WTC11 (cell line): Measurements from ENCODE around the gene ANKRD28. TPM values are rescaled to one million over a fixed set of nuclear protein-coding genes. Genes with fewer than 3 reads are reported as not detected.

ENCODE experiments used
- ATAC-seq: fragments of 200-7000 bp; cut with Tn5 transposase; 2 replicates; pipeline ENCODE4 v1.10.0; 2021; ENCODE audit warnings: mild to moderate bottlenecking, moderate library complexity
- CTCF ChIA-PET: fragments of 300-600 bp; sonication (Branson Sonifier 250); formaldehyde crosslinking; loops from one replicate; lab custom pipeline; 2021; ENCODE audit warnings: antibody characterized with exemption; lab: Charles Lee
- POLR2A ChIA-PET: fragments of 350-600 bp; sonication (Branson Sonifier 250); formaldehyde crosslinking; loops from one replicate; lab custom pipeline; 2021; ENCODE audit warnings: antibody characterized with exemption; lab: Charles Lee
- DNase-seq: peaks from one replicate; pipeline ENCODE4 v3.0.0; 2021; ENCODE audit warnings: low spot score
- H3K27ac Mint-ChIP-seq: 2 replicates; pipeline ENCODE4 v1.8.0; 2021; ENCODE audit warnings: mixed read lengths
- H3K27me3 Mint-ChIP-seq: 2 replicates; pipeline ENCODE4 v1.8.0; 2021; ENCODE audit warnings: low read depth, mild to moderate bottlenecking, moderate library complexity, mixed read lengths
- H3K36me3 Mint-ChIP-seq: 2 replicates; pipeline ENCODE4 v1.8.0; 2021; ENCODE audit warnings: mixed read lengths
- H3K4me1 Mint-ChIP-seq: 2 replicates; pipeline ENCODE4 v1.8.0; 2022; ENCODE audit warnings: mixed read lengths
- H3K4me3 Mint-ChIP-seq: 2 replicates; pipeline ENCODE4 v1.8.0; 2021; ENCODE audit warnings: mild to moderate bottlenecking, moderate library complexity, mixed read lengths
- H3K9me3 Mint-ChIP-seq: 2 replicates; pipeline ENCODE4 v1.8.0; 2021; ENCODE audit warnings: mixed read lengths
- AR ChIP-seq: fragments of 250-450 bp; sonication (Bioruptor Pico); IDR thresholded peaks from 2 replicates; pipeline ENCODE4 v1.9.0; 2021; ENCODE audit warnings: mild to moderate bottlenecking
- CREB1 ChIP-seq: sonication (generic); formaldehyde crosslinking; IDR thresholded peaks from 2 replicates; pipeline ENCODE4 v1.8.0; 2023; ENCODE audit warnings: mild to moderate bottlenecking, missing genetic modification reagents
- CTCF ChIP-seq: fragments of 200-600 bp; IDR thresholded peaks from 2 replicates; pipeline ENCODE4 v1.8.0; 2022; ENCODE audit warnings: antibody characterized with exemption
- FOXK1 ChIP-seq: sonication (generic); formaldehyde crosslinking; IDR thresholded peaks from 2 replicates; pipeline ENCODE4 v1.8.0; 2022; ENCODE audit warnings: mild to moderate bottlenecking, moderate library complexity, missing genetic modification reagents
- JAZF1 ChIP-seq: fragments of 250-450 bp; sonication (Bioruptor Pico); IDR thresholded peaks from 2 replicates; pipeline ENCODE4 v1.9.0; 2021; ENCODE audit warnings: moderate library complexity, mild to moderate bottlenecking, inconsistent platforms
- JUN ChIP-seq: sonication (generic); formaldehyde crosslinking; IDR thresholded peaks from 2 replicates; pipeline ENCODE4 v1.8.0; 2023; ENCODE audit warnings: mild to moderate bottlenecking, missing genetic modification reagents
- NFATC4 ChIP-seq: fragments of 250-450 bp; sonication (Bioruptor Pico); IDR thresholded peaks from 2 replicates; pipeline ENCODE4 v1.9.0; 2021; ENCODE audit warnings: mild to moderate bottlenecking
- NFE2L1 ChIP-seq: sonication (generic); formaldehyde crosslinking; IDR thresholded peaks from 2 replicates; pipeline ENCODE4 v1.8.1; 2023; ENCODE audit warnings: missing genetic modification reagents
- NR3C1 ChIP-seq: sonication (generic); formaldehyde crosslinking; conservative IDR thresholded peaks from 2 replicates; pipeline ENCODE4 v1.8.1; 2023; ENCODE audit warnings: low read depth, mild to moderate bottlenecking, missing genetic modification reagents
- OVOL2 ChIP-seq: fragments of 250-450 bp; sonication (Bioruptor Pico); IDR thresholded peaks from 2 replicates; pipeline ENCODE4 v1.9.0; 2021; ENCODE audit warnings: mild to moderate bottlenecking, borderline replicate concordance
- PREB ChIP-seq: sonication (generic); formaldehyde crosslinking; IDR thresholded peaks from 2 replicates; pipeline ENCODE4 v1.8.1; 2022; ENCODE audit warnings: mild to moderate bottlenecking, missing genetic modification reagents, moderate library complexity, borderline replicate concordance
- PRRX2 ChIP-seq: fragments of 250-450 bp; sonication (Bioruptor Pico); IDR thresholded peaks from 2 replicates; pipeline ENCODE4 v1.8.0; 2021; ENCODE audit warnings: mild to moderate bottlenecking
- RELA ChIP-seq: sonication (generic); formaldehyde crosslinking; IDR thresholded peaks from 2 replicates; pipeline ENCODE4 v1.8.1; 2022; ENCODE audit warnings: missing genetic modification reagents, mild to moderate bottlenecking, borderline replicate concordance
- SMAD3 ChIP-seq: sonication (generic); formaldehyde crosslinking; IDR thresholded peaks from 2 replicates; pipeline ENCODE4 v1.8.0; 2022; ENCODE audit warnings: missing genetic modification reagents, mild to moderate bottlenecking, borderline replicate concordance
- USF1 ChIP-seq: sonication (generic); formaldehyde crosslinking; IDR thresholded peaks from 2 replicates; pipeline ENCODE4 v1.8.0; 2022; ENCODE audit warnings: mild to moderate bottlenecking, missing genetic modification reagents
- ZBTB21 ChIP-seq: sonication (generic); formaldehyde crosslinking; IDR thresholded peaks from 2 replicates; pipeline ENCODE4 v1.8.1; 2023; ENCODE audit warnings: mild to moderate bottlenecking, missing genetic modification reagents, borderline replicate concordance
- ZSCAN18 ChIP-seq: fragments of 250-450 bp; sonication (Bioruptor Pico); IDR thresholded peaks from 2 replicates; pipeline ENCODE4 v2.1.2; 2022; ENCODE audit warnings: mild to moderate bottlenecking, moderate library complexity
- total RNA-seq: library from RNA; stranded (reverse); gene quantifications from 3 replicates; pipeline ENCODE4 v1.2.3, GENCODE V29; 2021

ANKRD28 gene
- total RNA-seq, 1 experiment from 2014 or later = 51.6 TPM

GRCh38 chr3:15766406-15766805 lies 31.4 kb downstream of the ANKRD28 start:
- H3K4me3 Mint-ChIP-seq = no peak overlapping the region
- no peaks in the 10 kb centered on the region for H3K36me3 Mint-ChIP-seq
- H3K4me1 Mint-ChIP-seq = peaks cover 18% of the 10 kb centered on the region
- CTCF ChIA-PET = no interaction called here
- TF ChIP-seq JAZF1 (CRISPR knock-in tag) (no peak), PRRX2 (CRISPR knock-in tag) (no peak), CTCF (no peak), USF1 (CRISPR knock-in tag) (no peak), NFE2L1 (CRISPR knock-in tag) (no peak), JUN (no peak), AR (no peak), RELA (CRISPR knock-in tag) (no peak), FOXK1 (CRISPR knock-in tag) (no peak), SMAD3 (CRISPR knock-in tag) (no peak), NFATC4 (no peak)
- no peaks in the 10 kb centered on the region for H3K9me3 Mint-ChIP-seq
- H3K27me3 Mint-ChIP-seq = no peaks in the 10 kb centered on the region
- POLR2A ChIA-PET = interaction anchor here (0.7 kb wide), 1 partner anchor 477 kb away, joined by 3 read pairs; no protein-coding TSS in a partner anchor
- ATAC-seq (no peak), DNase-seq (no peak)
- H3K27ac Mint-ChIP-seq = no peak overlapping the region

- no peaks in the 10 kb centered on the region for H3K9me3 Mint-ChIP-seq
- TF ChIP-seq OVOL2 (CRISPR knock-in tag) = no peak
- no peak for TF ChIP-seq CREB1
- TF ChIP-seq NR3C1 (CRISPR knock-in tag) = no peak
- no peak for TF ChIP-seq CTCF
- no peak for TF ChIP-seq ZBTB21 (CRISPR knock-in tag)
- no peak for TF ChIP-seq PREB (CRISPR knock-in tag)
- TF ChIP-seq ZSCAN18 = no peak
- ATAC-seq (no peak), DNase-seq (no peak)
- peaks cover 54% of the 10 kb centered on the region for H3K4me1 Mint-ChIP-seq
- peak overlapping the region; percentile 80 for H3K27ac Mint-ChIP-seq
- no peaks in the 10 kb centered on the region for H3K27me3 Mint-ChIP-seq
- H3K36me3 Mint-ChIP-seq = no peaks in the 10 kb centered on the region
- no peak overlapping the region for H3K4me3 Mint-ChIP-seq
- ChIA-PET CTCF (interaction anchor here (0.8 kb wide), 1 partner anchor 420 kb away, joined by 3 read pairs; no protein-coding TSS in a partner anchor), POLR2A (no interaction called here)
Observed at GRCh38 chr3:15758295-15758694, 39.5 kb downstream of the ANKRD28 start.
